ELR (cell line): Measurements from ENCODE around the gene PELI3.
"Not testable (repeated sequence)": the region's sequence is repeated elsewhere in the genome, so short reads cannot be mapped to it uniquely, and the experiment has no call there.

ENCODE experiments used
- DNase-seq: peaks from one replicate; pipeline ENCODE4 v3.0.0-alpha.2; 2015; ENCODE audit warnings: low read depth

Gene PELI3

DNA sequence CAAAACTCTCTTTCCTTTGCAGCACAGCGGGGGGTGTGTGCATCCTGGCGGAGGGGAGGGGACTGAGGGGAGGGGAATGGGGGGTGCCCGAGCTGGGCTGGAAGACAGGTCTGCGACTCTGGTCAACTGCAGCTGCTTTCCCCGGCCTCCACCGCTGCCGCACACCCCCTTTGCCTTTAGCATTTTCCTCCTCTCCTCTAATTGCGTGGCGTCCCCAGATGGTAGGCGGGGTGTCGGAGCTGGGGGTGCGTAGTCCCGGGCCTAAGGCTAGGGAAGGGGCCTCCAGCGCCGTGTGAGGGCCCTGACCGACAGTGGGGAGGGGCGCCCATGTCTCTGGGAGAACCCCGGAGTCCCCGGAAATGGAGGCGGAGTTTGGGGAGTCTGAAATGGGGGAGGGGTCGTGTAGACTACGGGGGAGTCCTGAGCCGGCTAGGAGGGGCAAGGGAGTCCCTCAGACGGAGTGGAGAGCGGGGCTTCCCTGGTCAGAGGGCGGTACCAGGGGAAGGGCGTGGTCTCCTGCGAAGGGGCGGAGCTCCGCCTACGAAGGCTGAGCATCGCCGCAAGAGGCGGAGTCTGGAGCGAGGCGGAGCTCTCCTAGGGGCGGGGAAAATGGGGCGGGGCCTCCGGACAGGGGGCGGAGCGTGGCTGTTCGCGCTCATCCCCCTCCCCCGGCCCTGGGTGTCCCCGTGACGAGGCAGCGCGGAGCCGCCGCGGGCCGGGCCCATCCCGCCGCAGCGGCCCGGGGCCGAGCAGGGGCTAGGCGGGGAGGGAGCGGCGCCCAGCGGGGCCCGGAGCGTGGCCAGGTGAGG is at the start of gene PELI3:
Gene PELI3, plus strand, starts transcription at position 681 of the 809 bp plus-strand sequence. CDS start 1,224 bp downstream, outside the sequence.
- DNase-seq = peak; percentile 90

DNA sequence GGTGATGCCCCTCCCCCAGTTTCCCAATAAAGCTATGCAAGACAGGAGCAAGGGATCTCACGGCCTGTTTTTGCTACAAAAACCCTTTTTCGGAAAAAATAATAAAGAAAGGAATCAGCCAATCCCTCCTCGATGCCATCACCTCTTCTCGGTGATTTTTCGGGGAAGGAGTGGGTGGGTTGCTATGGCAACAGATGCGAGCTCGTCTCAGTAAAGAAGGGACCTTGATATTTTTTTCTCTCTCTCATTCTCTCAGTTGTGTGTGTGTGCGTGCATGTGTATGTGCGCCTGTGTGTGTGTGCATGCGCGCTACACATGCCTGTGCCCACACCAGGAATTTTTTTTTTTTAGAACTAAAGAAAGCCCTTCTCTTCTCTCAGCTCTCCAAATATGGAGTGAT is 49.7 kb upstream of the PELI3 start:
- no peak for DNase-seq

- peak; percentile 90 for DNase-seq
These were observed 48.3 kb upstream of the PELI3 start for GRCh38 chr11:66418168-66418985.

GRCh38 chr11:66418986-66419308 is 47.8 kb upstream of the PELI3 start:
- DNase-seq = no peak

GRCh38 chr11:66419825-66420224 is 46.9 kb upstream of the PELI3 start:
- DNase-seq = no peak

- DNase-seq = no peak
These were observed 45.8 kb upstream of the PELI3 start, which contains the start of gene NPAS4 for GRCh38 chr11:66420671-66421476. Gene NPAS4, plus strand, starts transcription at chr11:66421035. Its CDS starts 145 bp downstream, at chr11:66421180.

GRCh38 chr11:66421492-66422205 is 45.1 kb upstream of the PELI3 start:
- DNase-seq = peak; percentile 88

GRCh38 chr11:66426314-66426713 is 40.4 kb upstream of the PELI3 start:
- DNase-seq = no peak

GRCh38 chr11:66428933-66429332 is 37.8 kb upstream of the PELI3 start:
- DNase-seq = no peak

DNA sequence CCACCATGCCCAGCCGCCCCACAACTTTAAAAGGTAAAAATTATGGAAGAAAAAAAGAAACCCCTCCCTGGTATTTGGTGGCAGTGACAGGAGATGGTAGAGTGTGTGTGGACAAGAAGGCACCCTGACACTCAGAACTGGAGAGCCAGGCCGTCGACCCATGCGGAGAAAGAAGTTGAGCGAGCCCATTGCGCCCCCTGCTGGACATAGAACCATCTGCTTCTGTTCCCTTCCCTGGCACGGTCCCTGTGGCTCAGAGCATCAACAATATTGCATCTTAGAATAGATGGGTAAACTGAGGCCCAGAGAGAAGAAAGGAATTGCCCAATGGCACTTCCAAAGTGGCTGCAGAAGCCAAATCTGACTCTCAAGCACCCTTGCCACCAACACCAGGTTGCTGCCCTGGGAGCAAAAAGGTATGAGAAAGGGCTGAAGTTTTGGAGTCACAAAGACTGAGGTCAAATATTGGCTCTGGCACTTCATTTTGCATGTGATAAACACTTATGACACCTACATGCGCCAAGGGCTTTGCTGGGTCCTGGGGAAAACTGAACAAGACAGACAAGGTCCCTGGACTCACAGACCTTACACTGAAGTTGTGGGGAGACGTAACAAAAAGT is 36.6 kb upstream of the PELI3 start:
- peak; percentile 78 for DNase-seq

DNA sequence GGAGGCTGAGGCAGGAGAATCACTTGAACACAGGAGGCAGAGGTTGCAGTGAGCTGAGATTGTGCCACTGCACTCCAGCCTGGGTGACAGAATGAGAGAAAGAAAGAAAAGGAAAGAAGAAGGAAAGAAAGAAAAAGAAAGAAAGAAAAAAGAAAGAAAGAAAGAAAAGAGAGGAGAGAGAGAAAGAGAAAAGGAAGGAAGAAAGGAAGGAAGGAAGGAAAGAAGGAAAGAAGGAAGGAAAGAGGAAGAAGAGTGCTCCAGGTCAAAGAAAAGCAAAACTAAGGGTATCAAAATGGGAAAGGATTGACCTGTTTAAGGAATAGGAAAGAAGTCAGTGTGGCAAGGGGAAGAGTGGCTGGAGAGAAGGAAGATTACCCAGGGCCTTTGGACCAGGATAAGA is 35.4 kb upstream of the PELI3 start:
- DNase-seq = not testable (repeated sequence)

DNA sequence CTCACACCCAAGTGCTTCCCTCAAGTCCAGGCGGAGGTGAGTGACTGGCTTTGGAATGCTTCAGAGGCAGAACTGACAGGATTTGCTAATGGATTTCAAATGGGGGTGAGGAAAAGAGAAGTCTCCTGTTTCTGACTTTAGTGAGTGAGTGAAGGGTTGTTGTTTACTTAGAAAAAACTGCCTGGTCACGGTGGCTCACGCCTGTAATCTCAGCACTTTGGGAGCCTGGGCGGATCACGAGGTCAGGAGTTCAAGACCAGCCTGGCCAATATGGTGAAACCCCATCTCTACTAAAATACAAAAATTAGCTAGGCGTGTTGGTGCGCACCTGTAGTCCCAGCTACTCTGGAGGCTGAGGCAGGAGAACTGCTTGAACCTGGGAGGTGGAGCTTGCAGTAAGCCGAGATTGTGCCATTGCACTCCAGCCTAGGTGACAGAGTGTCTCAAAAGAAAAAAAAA is 34.8 kb upstream of the PELI3 start:
- not testable (repeated sequence) for DNase-seq

DNA sequence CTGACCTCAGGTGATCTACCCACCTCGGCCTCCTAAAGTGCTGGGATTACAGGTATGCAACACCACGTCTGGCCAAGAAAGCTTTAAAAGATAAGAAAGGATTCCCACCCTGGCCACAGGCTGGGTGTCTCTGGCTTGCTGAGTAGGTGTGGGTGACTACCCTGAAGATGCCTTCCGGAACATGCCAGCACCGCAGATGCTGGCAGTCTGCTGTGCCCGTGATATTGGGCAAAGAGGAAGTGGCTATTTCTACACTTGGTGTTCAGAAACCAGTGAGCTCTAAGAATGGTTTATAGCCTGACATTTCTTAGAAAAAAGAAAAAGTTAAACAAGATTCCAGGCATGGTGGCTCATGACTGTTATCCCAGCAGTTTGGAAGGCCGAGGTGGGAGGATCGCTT is 34.1 kb upstream of the PELI3 start:
- DNase-seq = no peak

GRCh38 chr11:66437979-66438503 is 28.7 kb upstream of the PELI3 start:
- DNase-seq = no peak

GRCh38 chr11:66438504-66439466 is 27.9 kb upstream of the PELI3 start, which contains the start of gene MRPL11:
Gene MRPL11, minus strand, starts transcription at chr11:66438848. Its CDS starts 94 bp downstream, at chr11:66438754.
- peak; percentile 96 for DNase-seq

- not testable (repeated sequence) for DNase-seq
These were observed 26.4 kb upstream of the PELI3 start for GRCh38 chr11:66440101-66440939.

DNA sequence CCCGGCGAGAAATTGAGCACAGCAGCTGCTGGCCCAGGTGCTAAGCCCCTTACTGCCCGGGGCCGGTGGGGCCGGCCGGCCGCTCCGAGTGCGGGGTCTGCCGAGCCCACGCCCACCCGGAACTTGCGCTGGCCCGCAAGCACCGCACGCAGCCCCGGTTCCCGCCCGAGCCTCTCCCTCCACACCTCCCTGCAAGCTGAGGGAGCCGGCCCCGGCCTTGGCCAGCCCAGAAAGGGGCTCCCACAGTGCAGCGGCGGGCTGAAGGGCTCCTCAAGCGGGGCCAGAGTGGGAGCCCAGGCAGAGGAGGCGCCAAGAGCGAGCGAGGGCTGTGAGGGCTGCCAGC is 25.8 kb upstream of the PELI3 start:
- DNase-seq = not testable (repeated sequence)

DNA sequence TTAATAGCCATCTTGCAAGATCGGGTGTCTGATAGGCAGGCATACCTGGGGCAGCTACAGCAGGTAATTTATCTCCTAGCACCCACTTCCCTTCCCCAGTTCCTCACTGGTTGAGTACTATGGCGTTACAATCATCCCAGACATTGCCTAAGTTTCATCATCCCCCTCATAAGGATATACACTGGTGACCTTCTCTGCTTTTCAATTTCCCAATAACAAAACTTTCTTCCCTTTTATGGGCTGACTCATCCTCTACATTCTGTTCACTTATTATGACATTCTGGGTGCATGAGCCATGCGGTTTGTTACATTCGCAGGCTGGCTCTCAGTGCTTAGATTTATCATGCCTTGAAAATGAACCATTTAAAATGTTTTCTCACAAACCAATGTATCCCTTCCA is 23.1 kb upstream of the PELI3 start:
- peak; percentile 96 for DNase-seq

GRCh38 chr11:66447012-66447411 is 19.7 kb upstream of the PELI3 start:
- DNase-seq = no peak
